ENCODE data around the gene CDO1. TPM values are rescaled to one million over a fixed set of nuclear protein-coding genes. Genes with fewer than 3 reads are reported as not detected.

Gene CDO1
- total RNA-seq, 3 donors from 2014 or later (not counting 1 experiment from before 2014, with no cell fraction given): not detected

- 90% methylated on average over 2 of the region's 2 CpGs for WGBS (ENCODE audit: insufficient coverage)
- intact Hi-C loops (cut with micrococcal nuclease): no loop called here
- Histone ChIP-seq H3K4me3 (ENCODE audit: low read length) (no peak overlapping the region), H3K9me3 (ENCODE audit: control insufficient read depth, insufficient read depth, low read length) (no peaks in the 10 kb centered on the region), H3K4me1 (ENCODE audit: control insufficient read depth, insufficient read depth, low read length) (no peaks in the 10 kb centered on the region), H3K27me3 (ENCODE audit: control insufficient read depth, insufficient read depth, low read length) (no peaks in the 10 kb centered on the region), H3K36me3 (ENCODE audit: control insufficient read depth, insufficient read depth, low read length) (no peaks in the 10 kb centered on the region), H3K27ac (ENCODE audit: low read length) (no peak overlapping the region)
- Mint-ChIP-seq H3K36me3 (no peaks in the 10 kb centered on the region), H3K4me3 (no peak overlapping the region), H3K27me3 (ENCODE audit: low read depth in 2 of 2) (peaks cover 22 to 49% of the 10 kb centered on the region in 2 donors), H3K4me1 (peaks cover 0 to 6% of the 10 kb centered on the region in 2 donors), H3K9me3 (no peaks in the 10 kb centered on the region), H3K27ac (no peak overlapping the region)
- ATAC-seq (no peak), DNase-seq (no peak)
- no peak for TF ChIP-seq CTCF (IDR thresholded peaks at IDR 0.05)
Observed at GRCh38 chr5:115798252-115798651, 18.2 kb downstream of the CDO1 start.

DNA sequence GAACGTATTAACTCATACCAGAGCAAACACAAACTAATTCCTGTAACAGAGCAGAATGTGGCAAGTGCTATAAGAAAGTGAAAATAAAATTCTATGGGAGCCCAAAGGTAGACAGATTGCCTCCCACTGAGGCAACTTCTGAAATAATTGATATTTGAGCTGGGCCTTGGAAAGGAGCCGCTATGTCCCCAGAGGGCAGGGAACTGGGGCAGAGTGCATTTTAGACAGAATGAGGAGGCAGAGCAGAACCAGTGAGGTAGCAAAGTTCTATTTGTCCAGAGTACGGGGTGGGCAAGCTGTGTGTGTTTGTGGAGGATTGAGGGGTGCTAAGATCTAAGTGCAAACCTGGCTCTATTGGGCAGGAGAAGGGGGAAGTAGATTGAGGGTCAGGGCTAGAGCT is 19.8 kb downstream of the CDO1 start:
- no peaks in the 10 kb centered on the region for H3K27me3 ChIP-seq (ENCODE audit: control insufficient read depth, insufficient read depth, low read length)
- no peak overlapping the region for H3K4me3 Mint-ChIP-seq
- H3K27me3 Mint-ChIP-seq (ENCODE audit: low read depth in 2 of 2): peaks cover 22 to 49% of the 10 kb centered on the region in 2 donors
- H3K36me3 Mint-ChIP-seq: no peaks in the 10 kb centered on the region
- H3K4me1 ChIP-seq (ENCODE audit: control insufficient read depth, insufficient read depth, low read length): no peaks in the 10 kb centered on the region
- no peak overlapping the region for H3K4me3 ChIP-seq (ENCODE audit: low read length)
- H3K4me1 Mint-ChIP-seq: peaks cover 0 to 6% of the 10 kb centered on the region in 2 donors
- no peaks in the 10 kb centered on the region for H3K36me3 ChIP-seq (ENCODE audit: control insufficient read depth, insufficient read depth, low read length)
- H3K9me3 Mint-ChIP-seq: no peaks in the 10 kb centered on the region
- ATAC-seq (no peak), DNase-seq (no peak)
- H3K9me3 ChIP-seq (ENCODE audit: control insufficient read depth, insufficient read depth, low read length): no peaks in the 10 kb centered on the region
- H3K27ac ChIP-seq (ENCODE audit: low read length): no peak overlapping the region
- intact Hi-C loops (cut with micrococcal nuclease): no loop called here
- H3K27ac Mint-ChIP-seq: no peak overlapping the region
- 86% methylated on average over 2 of the region's 3 CpGs for WGBS (ENCODE audit: insufficient coverage)
- no peak for TF ChIP-seq CTCF (IDR thresholded peaks at IDR 0.05)

- no peak overlapping the region for H3K4me3 ChIP-seq (ENCODE audit: low read length)
- intact Hi-C loops (cut with micrococcal nuclease): no loop called here
- Mint-ChIP-seq H3K9me3 (no peaks in the 10 kb centered on the region), H3K27ac (no peak overlapping the region), H3K27me3 (ENCODE audit: low read depth in 2 of 2) (peaks cover 19 to 48% of the 10 kb centered on the region in 2 donors), H3K36me3 (no peaks in the 10 kb centered on the region), H3K4me1 (peaks cover 0 to 6% of the 10 kb centered on the region in 2 donors), H3K4me3 (no peak overlapping the region)
- DNase-seq: no peak
- WGBS (ENCODE audit: insufficient coverage): 100% methylated on average over 1 of the region's 1 CpG
- TF ChIP-seq CTCF (IDR thresholded peaks at IDR 0.05): no peak
- ATAC-seq: no peak
- H3K27ac ChIP-seq (ENCODE audit: low read length): no peak overlapping the region
- no peaks in the 10 kb centered on the region for H3K4me1 ChIP-seq (ENCODE audit: control insufficient read depth, insufficient read depth, low read length)
- no peaks in the 10 kb centered on the region for H3K27me3 ChIP-seq (ENCODE audit: control insufficient read depth, insufficient read depth, low read length)
- no peaks in the 10 kb centered on the region for H3K9me3 ChIP-seq (ENCODE audit: control insufficient read depth, insufficient read depth, low read length)
- H3K36me3 ChIP-seq (ENCODE audit: control insufficient read depth, insufficient read depth, low read length): no peaks in the 10 kb centered on the region
Observed at GRCh38 chr5:115795700-115796099, 20.8 kb downstream of the CDO1 start.

DNA sequence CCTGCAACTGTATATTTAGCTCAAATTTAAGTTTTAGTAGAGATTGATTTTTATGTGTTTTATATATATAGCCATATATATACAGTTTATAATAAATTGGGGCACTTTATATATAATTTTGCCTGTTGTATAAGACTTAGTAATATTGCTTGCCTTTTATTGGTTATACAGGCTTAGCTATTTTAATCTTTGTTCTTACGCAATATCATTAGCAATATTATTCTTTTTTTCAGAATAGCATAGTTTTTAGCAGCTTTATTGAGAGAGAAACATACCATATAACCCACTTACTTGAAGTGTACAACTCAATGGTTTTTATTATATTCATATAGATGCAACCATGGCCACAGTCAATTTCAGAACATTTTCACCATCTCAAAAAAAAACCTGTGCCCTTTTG is 28.0 kb downstream of the CDO1 start:
- H3K27me3 ChIP-seq (ENCODE audit: control insufficient read depth, insufficient read depth, low read length): peaks cover 5% of the 10 kb centered on the region
- no peak overlapping the region for H3K4me3 Mint-ChIP-seq
- no peaks in the 10 kb centered on the region for H3K36me3 ChIP-seq (ENCODE audit: control insufficient read depth, insufficient read depth, low read length)
- H3K9me3 ChIP-seq (ENCODE audit: control insufficient read depth, insufficient read depth, low read length): no peaks in the 10 kb centered on the region
- no peak for TF ChIP-seq CTCF (IDR thresholded peaks at IDR 0.05)
- ATAC-seq (no peak), DNase-seq (no peak)
- H3K36me3 Mint-ChIP-seq: no peaks in the 10 kb centered on the region
- peaks cover 16 to 55% of the 10 kb centered on the region in 2 donors for H3K27me3 Mint-ChIP-seq (ENCODE audit: low read depth in 2 of 2)
- intact Hi-C loops (cut with micrococcal nuclease): no loop called here
- H3K27ac ChIP-seq (ENCODE audit: low read length): no peak overlapping the region
- H3K4me1 ChIP-seq (ENCODE audit: control insufficient read depth, insufficient read depth, low read length): no peaks in the 10 kb centered on the region
- no peaks in the 10 kb centered on the region for H3K4me1 Mint-ChIP-seq
- no peak overlapping the region for H3K4me3 ChIP-seq (ENCODE audit: low read length)
- no CpG with 5 or more reads among the region's 1 CpG for WGBS (ENCODE audit: insufficient coverage)
- H3K27ac Mint-ChIP-seq: no peak overlapping the region
- H3K9me3 Mint-ChIP-seq: no peaks in the 10 kb centered on the region

All from natural killer cell (primary cell).